ENCODE data around the gene CD83.

The CD83 gene

DNA sequence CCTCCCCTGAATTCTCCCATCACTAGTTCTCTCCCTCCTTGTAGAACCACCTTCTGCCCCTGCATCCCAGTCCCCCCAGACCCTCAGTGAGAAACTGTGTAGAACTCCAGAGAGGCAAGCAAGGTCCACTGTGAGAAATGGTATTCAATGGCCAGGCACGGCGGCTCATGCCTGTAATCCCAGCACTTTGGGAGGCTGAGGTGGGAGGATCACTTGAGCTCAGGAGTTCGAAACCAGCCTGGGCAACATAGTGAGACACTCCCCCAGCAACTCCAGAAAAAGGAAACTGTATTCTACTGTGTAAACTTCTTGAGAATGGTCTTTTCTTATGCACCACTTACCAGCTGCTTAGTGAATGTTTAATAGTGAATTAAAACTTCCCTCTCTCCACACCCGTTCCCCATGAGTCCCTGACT, 8.2 kb upstream of the CD83 start:
- TF ChIP-seq, protein P1, sequence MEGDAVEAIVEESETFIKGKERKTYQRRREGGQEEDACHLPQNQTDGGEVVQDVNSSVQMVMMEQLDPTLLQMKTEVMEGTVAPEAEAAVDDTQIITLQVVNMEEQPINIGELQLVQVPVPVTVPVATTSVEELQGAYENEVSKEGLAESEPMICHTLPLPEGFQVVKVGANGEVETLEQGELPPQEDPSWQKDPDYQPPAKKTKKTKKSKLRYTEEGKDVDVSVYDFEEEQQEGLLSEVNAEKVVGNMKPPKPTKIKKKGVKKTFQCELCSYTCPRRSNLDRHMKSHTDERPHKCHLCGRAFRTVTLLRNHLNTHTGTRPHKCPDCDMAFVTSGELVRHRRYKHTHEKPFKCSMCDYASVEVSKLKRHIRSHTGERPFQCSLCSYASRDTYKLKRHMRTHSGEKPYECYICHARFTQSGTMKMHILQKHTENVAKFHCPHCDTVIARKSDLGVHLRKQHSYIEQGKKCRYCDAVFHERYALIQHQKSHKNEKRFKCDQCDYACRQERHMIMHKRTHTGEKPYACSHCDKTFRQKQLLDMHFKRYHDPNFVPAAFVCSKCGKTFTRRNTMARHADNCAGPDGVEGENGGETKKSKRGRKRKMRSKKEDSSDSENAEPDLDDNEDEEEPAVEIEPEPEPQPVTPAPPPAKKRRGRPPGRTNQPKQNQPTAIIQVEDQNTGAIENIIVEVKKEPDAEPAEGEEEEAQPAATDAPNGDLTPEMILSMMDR (IDR thresholded peaks at IDR 0.05; ENCODE audit: low read depth, low read length, missing control alignments): no peak
- H3K4me3 ChIP-seq (ENCODE audit: low read depth, low read length): no peak overlapping the region; the same call in 1 of the 2 replicates
- no peak for DNase-seq (ENCODE audit: low read depth)

DNA sequence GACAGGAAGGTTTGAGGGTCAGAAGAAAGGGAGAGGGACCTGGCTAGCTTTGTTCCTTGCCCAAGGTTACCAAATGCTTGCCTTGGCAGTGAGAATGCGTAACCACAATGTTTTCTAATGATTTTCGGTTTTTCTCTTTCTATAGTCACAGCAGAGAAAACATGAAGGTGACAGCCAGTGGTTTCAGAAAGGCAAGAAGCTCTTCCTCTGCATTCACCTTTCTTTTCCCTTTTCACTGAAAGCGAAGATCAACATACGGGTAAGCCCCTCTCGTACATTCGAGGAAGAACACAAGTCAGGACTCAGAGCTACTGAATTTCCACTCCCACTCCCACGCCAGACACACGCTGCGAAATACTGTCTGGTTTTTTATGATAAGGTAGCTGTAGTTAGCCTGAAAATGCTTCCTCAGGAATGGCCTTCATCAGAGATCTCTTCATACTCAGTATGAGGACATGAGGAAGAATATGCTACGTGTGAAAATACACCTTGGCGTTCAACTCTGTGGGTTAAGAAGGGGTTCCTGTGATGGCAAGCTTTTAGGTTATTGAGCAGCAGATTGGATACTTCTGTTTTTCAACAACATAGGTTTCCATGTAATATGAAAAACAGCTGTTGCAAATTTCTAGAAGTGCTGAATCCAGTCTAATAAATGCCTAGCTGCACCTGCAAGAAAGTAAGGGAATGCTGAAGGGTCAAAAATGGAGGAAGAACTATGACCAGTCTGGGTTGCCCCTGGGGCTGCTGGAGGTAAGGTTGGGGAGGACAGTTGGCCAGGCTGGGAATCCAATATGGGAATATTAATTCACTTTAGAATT, 7.4 kb upstream of the CD83 start:
- DNase-seq (ENCODE audit: low read depth): peak; percentile 69
- TF ChIP-seq, protein P1 (IDR thresholded peaks at IDR 0.05; ENCODE audit: low read depth, low read length, missing control alignments): no peak
- no peak overlapping the region; the same call in 1 of the 2 replicates for H3K4me3 ChIP-seq (ENCODE audit: low read depth, low read length)

DNA sequence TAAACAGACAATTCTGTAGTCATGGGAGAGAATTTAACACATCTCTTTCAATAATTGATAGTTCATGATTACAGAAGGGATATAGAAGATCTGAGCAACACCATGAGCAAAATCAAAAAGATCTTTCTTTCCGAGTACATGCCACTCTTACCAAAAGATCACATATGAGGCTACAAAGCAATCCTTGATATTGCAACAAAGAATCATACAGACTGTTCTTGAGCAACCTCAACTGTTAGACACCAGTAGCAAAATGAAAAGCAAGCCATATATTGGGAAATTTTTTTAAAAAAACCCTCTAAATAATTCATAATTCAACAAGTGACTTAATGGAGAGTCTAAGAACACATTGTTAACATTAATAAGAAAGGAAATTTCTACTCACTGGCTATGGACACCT, 3.6 kb upstream of the CD83 start:
- TF ChIP-seq, protein P1 (IDR thresholded peaks at IDR 0.05; ENCODE audit: low read depth, low read length, missing control alignments): no peak
- no peak overlapping the region for H3K4me3 ChIP-seq (ENCODE audit: low read depth, low read length)
- DNase-seq (ENCODE audit: low read depth): no peak

DNA sequence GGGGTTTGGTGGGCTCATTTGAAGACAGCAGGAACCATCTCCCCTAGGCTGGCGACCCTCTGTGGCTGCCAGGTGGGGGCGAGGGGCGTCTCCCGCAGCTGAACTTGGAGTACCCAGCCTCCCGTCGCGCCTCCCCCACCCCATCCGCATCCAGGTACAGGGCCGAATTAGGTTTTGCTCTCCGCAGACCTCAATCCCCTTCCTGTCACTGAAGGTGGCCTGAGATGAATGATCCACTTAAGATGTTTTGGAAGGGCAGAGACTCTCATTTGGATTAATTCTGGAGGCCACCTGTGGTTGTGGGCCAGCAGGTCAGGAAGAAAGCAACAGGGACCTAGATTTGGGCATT, 493 bp downstream of the CD83 start:
- H3K4me3 ChIP-seq (ENCODE audit: low read depth, low read length): peak overlapping the region; percentile 89
- DNase-seq (ENCODE audit: low read depth): no peak
- TF ChIP-seq, protein P1 (IDR thresholded peaks at IDR 0.05; ENCODE audit: low read depth, low read length, missing control alignments): no peak

DNA sequence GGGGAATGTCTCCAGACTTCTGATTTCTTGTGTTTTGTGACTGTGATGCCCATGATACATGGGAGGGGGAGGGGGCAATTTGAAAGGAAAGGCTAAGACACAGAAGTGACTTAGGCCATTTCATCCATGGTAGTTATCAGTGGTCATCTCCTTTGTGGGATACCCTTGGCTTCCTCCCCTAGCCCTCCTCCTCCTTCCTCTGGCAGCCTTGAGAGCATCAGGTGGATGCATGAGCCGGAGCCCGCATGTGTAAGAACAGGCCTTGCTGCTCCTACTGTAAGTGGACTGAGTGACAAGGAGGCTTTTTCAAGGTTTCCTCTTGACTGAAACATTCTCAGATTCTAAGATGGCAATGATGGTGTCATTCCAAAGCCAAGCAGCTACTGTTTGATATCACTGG, 874 bp downstream of the CD83 start:
- H3K4me3 ChIP-seq (ENCODE audit: low read depth, low read length): peak overlapping the region; percentile 89
- no peak for DNase-seq (ENCODE audit: low read depth)
- TF ChIP-seq, protein P1 (IDR thresholded peaks at IDR 0.05; ENCODE audit: low read depth, low read length, missing control alignments): no peak

DNA sequence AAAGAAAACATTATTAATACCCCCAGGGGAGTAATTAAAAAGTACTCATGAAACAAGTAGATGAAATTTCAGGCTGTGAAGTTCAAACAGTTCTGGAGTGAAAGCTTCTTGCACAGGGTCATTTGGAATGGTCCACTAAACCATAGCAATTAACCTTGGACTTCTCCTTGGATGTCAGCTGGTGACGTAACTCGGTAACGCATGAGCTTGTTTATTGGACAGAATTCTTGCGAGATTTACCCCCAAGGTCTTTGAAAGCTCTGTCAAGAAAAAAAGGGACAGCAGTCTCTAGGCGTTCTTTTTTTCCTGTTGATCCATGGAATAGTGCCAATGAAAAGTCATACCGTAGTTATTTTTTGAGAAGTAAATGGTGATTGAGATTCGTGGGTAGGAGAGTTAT, 2.2 kb downstream of the CD83 start:
- no peak for DNase-seq (ENCODE audit: low read depth)
- H3K4me3 ChIP-seq (ENCODE audit: low read depth, low read length): peak overlapping the region; percentile 89; the same call in 1 of the 2 replicates
- TF ChIP-seq, protein P1 (IDR thresholded peaks at IDR 0.05; ENCODE audit: low read depth, low read length, missing control alignments): no peak

DNA sequence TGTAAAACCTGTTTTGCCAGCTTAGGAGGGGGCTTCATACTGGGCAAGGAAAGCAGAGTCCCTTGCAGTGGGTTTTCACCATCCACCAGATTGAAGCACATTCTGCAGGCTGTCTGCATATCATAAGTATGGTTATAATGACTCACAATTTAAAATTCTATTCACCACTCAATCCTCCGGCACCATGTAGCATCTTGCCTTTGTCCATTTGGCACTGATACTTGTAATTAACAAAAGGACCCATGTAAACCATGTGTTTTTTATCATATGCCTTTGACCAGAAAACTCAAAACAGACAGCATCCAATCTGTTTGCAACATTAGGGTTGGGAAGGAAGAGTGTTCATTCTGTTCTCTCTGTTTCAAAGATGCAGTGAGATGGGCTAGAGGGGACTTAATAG, 3.0 kb downstream of the CD83 start:
- peak overlapping the region; percentile 24 for H3K4me3 ChIP-seq (ENCODE audit: low read depth, low read length)
- TF ChIP-seq, protein P1 (IDR thresholded peaks at IDR 0.05; ENCODE audit: low read depth, low read length, missing control alignments): no peak
- DNase-seq (ENCODE audit: low read depth): no peak
